Gastrocnemius medialis (tissue), 4 donors: ENCODE data around the gene SUV39H2.

Experiments
- CTCF ChIP-seq, 5 experiments: fragments of 450-650 bp in 3 of 5; fragments of 200-600 bp in 2 of 5; sonication (generic) in 2 of 5; IDR thresholded peaks in 4 of 5; conservative IDR thresholded peaks in 1 of 5; 1 replicate in 4 of 5; 2 replicates in 1 of 5; pipeline ENCODE4 v1.5.1; 2016 to 2019; ENCODE audit warnings: antibody characterized with exemption in 5 of 5, mild to moderate bottlenecking in 3 of 5, moderate library complexity in 3 of 5
- POLR2A ChIP-seq, 2 donors: fragments of 450-650 bp; IDR thresholded peaks; one replicate each; pipeline ENCODE4 v1.6.1; 2017; ENCODE audit warnings: antibody characterized with exemption in 2 of 2, mild to moderate bottlenecking in 2 of 2, moderate library complexity in 2 of 2

- TF ChIP-seq CTCF (IDR thresholded peaks at IDR 0.05 in 4 of 5, conservative IDR thresholded peaks at IDR 0.05 in 1 of 5) = no peak
- TF ChIP-seq POLR2A (IDR thresholded peaks at IDR 0.05) = no peak
Measured at GRCh38 chr10:14909101-14909500, 30.4 kb downstream of the SUV39H2 start.
